ENCODE measurements around the gene NPHP3.
"Not testable (repeated sequence)": the region's sequence is repeated elsewhere in the genome, so short reads cannot be mapped to it uniquely, and the experiment has no call there.

NPHP3 gene

GRCh38 chr3:132753946-132754345, 31.7 kb upstream of the NPHP3 start:
- no peak for TF ChIP-seq REST (IDR thresholded peaks at IDR 0.05; ENCODE audit: insufficient replicate concordance, low read depth)
- no peak for TF ChIP-seq CTCF (IDR thresholded peaks at IDR 0.05; ENCODE audit: insufficient read depth, low read length)
- TF ChIP-seq GABPA (IDR thresholded peaks at IDR 0.05; ENCODE audit: low read depth) = no peak
- TF ChIP-seq SPI1 (IDR thresholded peaks at IDR 0.05; ENCODE audit: borderline replicate concordance, low read depth) = no peak
- no peak for TF ChIP-seq POLR2AphosphoS5 (IDR thresholded peaks at IDR 0.05; ENCODE audit: low read depth)
- H3K27me3 ChIP-seq (ENCODE audit: insufficient read depth, poor library complexity, severe bottlenecking) = peaks cover 6% of the 10 kb centered on the region
- H3K4me3 ChIP-seq (replicated peaks; ENCODE audit: insufficient read depth, low read length) = no peak overlapping the region
- DNase-seq (ENCODE audit: low read depth in 1 of 2, low spot score in 1 of 2) = no peak
- H3K27ac ChIP-seq (replicated peaks) = no peak overlapping the region

GRCh38 chr3:132749786-132750185, 27.6 kb upstream of the NPHP3 start:
- TF ChIP-seq GABPA (IDR thresholded peaks at IDR 0.05; ENCODE audit: low read depth) = no peak
- TF ChIP-seq POLR2AphosphoS5 (IDR thresholded peaks at IDR 0.05; ENCODE audit: low read depth) = no peak
- TF ChIP-seq REST (IDR thresholded peaks at IDR 0.05; ENCODE audit: insufficient replicate concordance, low read depth) = no peak
- no peak for TF ChIP-seq SPI1 (IDR thresholded peaks at IDR 0.05; ENCODE audit: borderline replicate concordance, low read depth)
- no peak for TF ChIP-seq CTCF (IDR thresholded peaks at IDR 0.05; ENCODE audit: insufficient read depth, low read length)
- Histone ChIP-seq H3K27me3 (ENCODE audit: insufficient read depth, poor library complexity, severe bottlenecking) (peaks cover 3% of the 10 kb centered on the region), H3K4me3 (replicated peaks; ENCODE audit: insufficient read depth, low read length) (no peak overlapping the region), H3K27ac (replicated peaks) (no peak overlapping the region)
- no peak for DNase-seq (ENCODE audit: low read depth in 1 of 2, low spot score in 1 of 2)

GRCh38 chr3:132746720-132747119, 24.5 kb upstream of the NPHP3 start:
- H3K4me3 ChIP-seq (replicated peaks; ENCODE audit: insufficient read depth, low read length); H3K27ac ChIP-seq (replicated peaks); DNase-seq (ENCODE audit: low read depth in 1 of 2, low spot score in 1 of 2); H3K27me3 ChIP-seq (ENCODE audit: insufficient read depth, poor library complexity, severe bottlenecking): not testable (repeated sequence)

GRCh38 chr3:132738314-132738713, 16.1 kb upstream of the NPHP3 start:
- no peak for DNase-seq (ENCODE audit: low read depth in 1 of 2, low spot score in 1 of 2)
- H3K4me3 ChIP-seq (replicated peaks; ENCODE audit: insufficient read depth, low read length) = no peak overlapping the region
- TF ChIP-seq GABPA (IDR thresholded peaks at IDR 0.05; ENCODE audit: low read depth) (no peak), CTCF (IDR thresholded peaks at IDR 0.05; ENCODE audit: insufficient read depth, low read length) (no peak), REST (IDR thresholded peaks at IDR 0.05; ENCODE audit: insufficient replicate concordance, low read depth) (no peak), SPI1 (IDR thresholded peaks at IDR 0.05; ENCODE audit: borderline replicate concordance, low read depth) (no peak), POLR2AphosphoS5 (IDR thresholded peaks at IDR 0.05; ENCODE audit: low read depth) (no peak)
- H3K27me3 ChIP-seq (ENCODE audit: insufficient read depth, poor library complexity, severe bottlenecking) = peaks cover 3% of the 10 kb centered on the region
- H3K27ac ChIP-seq (replicated peaks) = no peak overlapping the region
